MM.1S (cell line): ENCODE results near the gene LIN37.

ENCODE experiments used
- CTCF ChIP-seq: fragments of 300-600 bp; sonication (generic); IDR thresholded peaks from 2 replicates; pipeline ENCODE4 v1.5.1; 2016; ENCODE audit warnings: antibody characterized with exemption, low read length, mixed read lengths
- EZH2 ChIP-seq: fragments of 300-600 bp; sonication (generic); optimal IDR thresholded peaks from 2 replicates; pipeline ENCODE3; 2017; ENCODE audit warnings: low read depth, mild to moderate bottlenecking, antibody characterized with exemption, low read length, mixed read lengths
- EZH2phosphoT487 ChIP-seq: fragments of 300-600 bp; sonication (generic); IDR thresholded peaks from 2 replicates; pipeline ENCODE4 v1.6.1; 2018; ENCODE audit warnings: antibody characterized with exemption, low read length

GRCh38 chr19:35731779-35732405 is 16.5 kb upstream of the LIN37 start:
- TF ChIP-seq CTCF (no peak), EZH2 (no peak), EZH2phosphoT487 (no peak)
